ENCODE results near the gene F10.
A peak's percentile ranks its signal among the peaks of the same experiment; 100 is the strongest.

F10 gene

DNA sequence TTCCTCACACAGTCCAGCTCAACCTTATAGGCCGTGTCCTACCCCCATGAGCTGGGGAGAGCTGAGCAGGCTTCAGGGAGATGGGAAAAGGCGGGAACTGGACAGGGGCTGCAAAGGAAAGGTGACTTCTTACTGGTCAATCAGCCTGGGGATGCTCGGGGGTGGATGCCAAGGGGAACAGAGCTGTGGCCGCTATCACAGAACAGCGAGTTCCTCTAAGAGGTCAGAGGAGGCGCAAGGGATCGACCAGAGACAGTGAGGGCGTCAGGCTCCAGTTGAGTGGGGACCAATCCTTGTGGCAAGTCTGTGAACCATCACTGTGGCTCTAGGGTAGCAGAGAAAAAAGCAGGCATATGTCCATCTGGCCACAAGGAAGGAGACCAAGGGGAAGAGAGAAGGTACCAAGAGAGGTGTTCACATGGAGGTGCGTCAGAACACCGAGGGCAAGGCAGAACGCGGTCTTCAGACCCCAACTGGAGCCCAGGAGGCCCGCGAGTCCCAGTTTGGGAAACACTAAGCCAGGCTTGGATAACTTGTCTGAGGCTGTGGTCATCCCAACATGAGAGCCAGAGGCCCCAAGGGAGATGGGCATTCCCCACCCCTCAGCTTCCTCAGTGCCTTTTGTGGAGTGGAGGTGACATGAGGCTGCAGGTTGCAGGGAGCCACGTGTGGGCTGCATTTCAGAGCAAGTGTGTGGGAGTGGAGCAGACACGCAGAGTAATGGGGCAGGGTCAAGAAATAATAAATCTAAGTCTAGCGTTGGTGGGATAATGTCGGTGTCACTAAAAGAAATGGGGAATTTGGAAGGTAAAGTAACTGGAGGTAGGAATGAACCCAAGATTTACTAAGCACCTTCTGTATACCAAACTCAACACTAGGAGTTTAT lies 3.9 kb downstream of the F10 start:
- Histone ChIP-seq H3K18ac (ENCODE audit: low read depth in 1 of 2, low read length in 2 of 2) (no peak overlapping the region), H3K4ac (ENCODE audit: low read depth in 1 of 2, low read length in 2 of 2) (no peak overlapping the region), H3K4me3 (ENCODE audit: insufficient read depth in 1 of 2, low read depth in 1 of 2, low read length in 2 of 2) (no peak overlapping the region), H2AFZ (ENCODE audit: low read depth, low read length) (no peak overlapping the region), H3K27ac (ENCODE audit: low read length, poor library complexity, severe bottlenecking) (no peak overlapping the region), H2BK120ac (ENCODE audit: low read depth, low read length) (no peak overlapping the region), H3K36me3 (ENCODE audit: control insufficient read depth in 1 of 2, insufficient read depth in 2 of 2, low read depth in 1 of 2, low read length in 2 of 2) (peaks cover 0 to 8% of the 10 kb centered on the region in 2 experiments), H2BK12ac (ENCODE audit: low read length in 2 of 2) (no peak overlapping the region), H3K23ac (ENCODE audit: low read length in 2 of 2) (no peak overlapping the region), H4K8ac (ENCODE audit: low read length) (no peak overlapping the region), H3K79me1 (replicated peaks; ENCODE audit: low read length, poor library complexity, severe bottlenecking) (no peaks in the 10 kb centered on the region), H3K9me3 (ENCODE audit: control insufficient read depth, low read length) (no peaks in the 10 kb centered on the region), H3K4me1 (ENCODE audit: control insufficient read depth, insufficient read depth, low read depth, low read length) (peaks cover 9% of the 10 kb centered on the region), H4K91ac (ENCODE audit: low read length) (no peak overlapping the region), H3K27me3 (ENCODE audit: control insufficient read depth in 1 of 2, insufficient read depth in 1 of 2, low read length in 2 of 2) (peaks cover 12 to 21% of the 10 kb centered on the region in 2 experiments), H2BK5ac (ENCODE audit: low read depth, low read length, poor library complexity, severe bottlenecking) (no peak overlapping the region), H3K4me2 (ENCODE audit: low read length, poor library complexity, severe bottlenecking) (no peak overlapping the region), H3K9ac (ENCODE audit: low read length) (no peak overlapping the region), H2AK5ac (ENCODE audit: low read length, severe bottlenecking) (no peak overlapping the region), H2BK15ac (ENCODE audit: low read depth, poor library complexity, severe bottlenecking) (no peak overlapping the region), H3K14ac (ENCODE audit: low read length in 2 of 2) (no peak overlapping the region)
- no peak for DNase-seq
- 86% methylated on average over 16 of the region's 18 CpGs for WGBS

DNA sequence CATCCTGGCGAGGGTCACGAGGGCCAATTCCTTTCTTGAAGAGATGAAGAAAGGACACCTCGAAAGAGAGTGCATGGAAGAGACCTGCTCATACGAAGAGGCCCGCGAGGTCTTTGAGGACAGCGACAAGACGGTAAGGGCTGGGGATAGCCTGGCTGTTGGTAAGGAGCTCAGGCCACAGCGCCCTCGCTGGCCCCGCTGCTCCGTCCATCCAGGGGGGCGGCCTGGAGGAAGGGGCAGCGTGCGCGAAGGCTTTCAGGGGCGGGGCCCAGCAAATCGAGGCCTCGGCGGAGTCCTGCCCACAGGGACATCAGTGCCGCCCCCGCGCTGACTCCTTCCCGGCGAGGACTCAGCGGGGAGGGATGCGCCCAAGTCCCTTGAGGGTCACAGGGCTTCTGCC lies 6.9 kb downstream of the F10 start:
- H2BK15ac ChIP-seq (ENCODE audit: low read depth, poor library complexity, severe bottlenecking), result no peak overlapping the region
- no peak overlapping the region for H2AFZ ChIP-seq (ENCODE audit: low read depth, low read length)
- H3K9me3 ChIP-seq (ENCODE audit: control insufficient read depth, low read length), result no peaks in the 10 kb centered on the region
- no peak overlapping the region for H3K4me3 ChIP-seq (ENCODE audit: insufficient read depth in 1 of 2, low read depth in 1 of 2, low read length in 2 of 2)
- H3K27ac ChIP-seq (ENCODE audit: low read length, poor library complexity, severe bottlenecking), result no peak overlapping the region
- H3K9ac ChIP-seq (ENCODE audit: low read length), result no peak overlapping the region
- H3K4me1 ChIP-seq (ENCODE audit: control insufficient read depth, insufficient read depth, low read depth, low read length), result no peaks in the 10 kb centered on the region
- H3K4me2 ChIP-seq (ENCODE audit: low read length, poor library complexity, severe bottlenecking), result no peak overlapping the region
- no peak overlapping the region for H4K8ac ChIP-seq (ENCODE audit: low read length)
- peak overlapping the region in 1 of 2 experiments; percentile 41 for H3K14ac ChIP-seq (ENCODE audit: low read length in 2 of 2)
- H3K4ac ChIP-seq (ENCODE audit: low read depth in 1 of 2, low read length in 2 of 2), result no peak overlapping the region
- peaks cover 7 to 24% of the 10 kb centered on the region in 2 experiments for H3K27me3 ChIP-seq (ENCODE audit: control insufficient read depth in 1 of 2, insufficient read depth in 1 of 2, low read length in 2 of 2)
- H3K79me1 ChIP-seq (replicated peaks; ENCODE audit: low read length, poor library complexity, severe bottlenecking), result no peaks in the 10 kb centered on the region
- no peak overlapping the region for H3K23ac ChIP-seq (ENCODE audit: low read length in 2 of 2)
- H3K18ac ChIP-seq (ENCODE audit: low read depth in 1 of 2, low read length in 2 of 2), result no peak overlapping the region
- no peak for DNase-seq
- no peak overlapping the region for H2BK5ac ChIP-seq (ENCODE audit: low read depth, low read length, poor library complexity, severe bottlenecking)
- H2BK12ac ChIP-seq (ENCODE audit: low read length in 2 of 2), result no peak overlapping the region
- 79% methylated on average over 25 of the region's 27 CpGs for WGBS
- H4K91ac ChIP-seq (ENCODE audit: low read length), result no peak overlapping the region
- H2AK5ac ChIP-seq (ENCODE audit: low read length, severe bottlenecking), result no peak overlapping the region
- H3K36me3 ChIP-seq (ENCODE audit: control insufficient read depth in 1 of 2, insufficient read depth in 2 of 2, low read depth in 1 of 2, low read length in 2 of 2), result peaks cover 0 to 8% of the 10 kb centered on the region in 2 experiments
- H2BK120ac ChIP-seq (ENCODE audit: low read depth, low read length), result no peak overlapping the region

DNA sequence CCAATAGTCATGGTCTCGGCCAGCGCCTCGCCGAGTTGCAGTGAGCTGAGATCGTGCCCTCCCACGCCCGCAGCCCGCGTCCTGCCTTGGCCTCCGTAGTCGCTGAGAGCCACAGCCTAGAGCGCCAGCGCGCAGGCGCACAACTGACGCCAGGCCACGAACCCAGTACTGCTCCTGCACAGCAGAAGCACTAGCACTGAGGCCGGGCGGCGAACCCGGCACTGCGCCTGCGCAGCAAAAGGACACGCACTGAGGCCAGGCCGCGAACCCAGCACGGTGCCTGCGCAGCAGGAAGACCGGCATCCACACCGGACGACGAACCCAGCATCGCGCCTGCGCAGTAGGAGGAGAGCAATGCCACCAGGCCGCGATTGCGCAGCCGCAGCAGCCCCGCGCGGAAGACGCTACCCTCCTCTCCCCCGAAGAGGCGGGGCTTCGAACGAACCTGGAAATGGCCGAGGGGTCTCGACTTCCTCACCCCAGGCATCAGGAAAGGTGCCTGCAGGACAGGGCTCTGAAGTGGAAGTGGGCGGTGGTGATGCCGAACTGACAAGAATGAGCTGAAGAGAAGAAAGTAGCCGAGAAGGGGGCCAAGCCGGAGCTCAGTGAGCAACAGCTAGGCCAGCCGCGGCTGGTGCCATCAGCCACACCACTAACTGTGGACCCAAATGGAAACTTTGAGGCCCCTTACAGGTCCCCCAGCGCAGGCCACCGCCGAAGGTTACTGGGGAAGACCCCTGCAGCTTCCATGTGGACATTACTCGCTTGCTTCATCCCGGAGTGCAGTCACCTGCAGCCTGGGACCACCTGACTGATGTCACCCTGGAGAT lies 7.5 kb downstream of the F10 start:
- H3K4me2 ChIP-seq (ENCODE audit: low read length, poor library complexity, severe bottlenecking), result no peak overlapping the region
- no peak overlapping the region for H3K18ac ChIP-seq (ENCODE audit: low read depth in 1 of 2, low read length in 2 of 2)
- no peak overlapping the region for H4K91ac ChIP-seq (ENCODE audit: low read length)
- H3K23ac ChIP-seq (ENCODE audit: low read length in 2 of 2), result no peak overlapping the region
- no peaks in the 10 kb centered on the region for H3K9me3 ChIP-seq (ENCODE audit: control insufficient read depth, low read length)
- no peak overlapping the region for H3K4ac ChIP-seq (ENCODE audit: low read depth in 1 of 2, low read length in 2 of 2)
- H3K4me3 ChIP-seq (ENCODE audit: insufficient read depth in 1 of 2, low read depth in 1 of 2, low read length in 2 of 2), result peak overlapping the region in 1 of 2 experiments; percentile 20
- 96% methylated on average over 60 of the region's 60 CpGs for WGBS
- no peak overlapping the region for H2BK12ac ChIP-seq (ENCODE audit: low read length in 2 of 2)
- no peak overlapping the region for H2AFZ ChIP-seq (ENCODE audit: low read depth, low read length)
- H3K27ac ChIP-seq (ENCODE audit: low read length, poor library complexity, severe bottlenecking), result no peak overlapping the region
- H3K79me1 ChIP-seq (replicated peaks; ENCODE audit: low read length, poor library complexity, severe bottlenecking), result no peaks in the 10 kb centered on the region
- H2AK5ac ChIP-seq (ENCODE audit: low read length, severe bottlenecking), result no peak overlapping the region
- H2BK120ac ChIP-seq (ENCODE audit: low read depth, low read length), result no peak overlapping the region
- H3K36me3 ChIP-seq (ENCODE audit: control insufficient read depth in 1 of 2, insufficient read depth in 2 of 2, low read depth in 1 of 2, low read length in 2 of 2), result peaks cover 0 to 8% of the 10 kb centered on the region in 2 experiments
- no peak overlapping the region for H2BK5ac ChIP-seq (ENCODE audit: low read depth, low read length, poor library complexity, severe bottlenecking)
- H3K14ac ChIP-seq (ENCODE audit: low read length in 2 of 2), result no peak overlapping the region
- H3K4me1 ChIP-seq (ENCODE audit: control insufficient read depth, insufficient read depth, low read depth, low read length), result no peaks in the 10 kb centered on the region
- no peak overlapping the region for H3K9ac ChIP-seq (ENCODE audit: low read length)
- H2BK15ac ChIP-seq (ENCODE audit: low read depth, poor library complexity, severe bottlenecking), result no peak overlapping the region
- H3K27me3 ChIP-seq (ENCODE audit: control insufficient read depth in 1 of 2, insufficient read depth in 1 of 2, low read length in 2 of 2), result peaks cover 5 to 24% of the 10 kb centered on the region in 2 experiments
- DNase-seq, result no peak
- no peak overlapping the region for H4K8ac ChIP-seq (ENCODE audit: low read length)

DNA sequence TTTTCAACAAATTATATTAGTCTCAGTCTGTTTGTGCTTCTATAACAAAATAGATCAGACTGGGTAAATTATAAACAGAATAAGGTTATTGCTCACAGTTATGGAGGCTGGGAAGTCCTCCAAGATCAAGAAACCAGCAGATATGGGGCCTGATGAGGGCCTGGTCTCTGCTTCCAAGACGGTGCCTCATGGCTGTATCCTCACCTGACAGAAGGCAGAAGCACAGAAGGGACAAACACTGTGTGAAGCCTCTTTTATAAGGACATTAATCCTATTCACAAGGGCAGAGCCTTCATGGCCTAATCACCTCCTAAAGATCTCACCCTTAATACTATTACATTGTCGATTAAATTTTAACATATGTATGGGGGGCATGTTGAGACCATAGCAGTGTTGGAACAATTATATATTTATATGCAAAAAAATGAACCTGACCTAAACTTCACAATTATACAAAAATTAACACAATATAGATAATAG lies 12.7 kb downstream of the F10 start:
- DNase-seq, result no peak
- Histone ChIP-seq H3K27ac (ENCODE audit: low read length, poor library complexity, severe bottlenecking) (no peak overlapping the region), H4K91ac (ENCODE audit: low read length) (no peak overlapping the region), H3K4ac (ENCODE audit: low read depth in 1 of 2, low read length in 2 of 2) (no peak overlapping the region), H2AFZ (ENCODE audit: low read depth, low read length) (no peak overlapping the region), H3K18ac (ENCODE audit: low read depth in 1 of 2, low read length in 2 of 2) (no peak overlapping the region), H4K8ac (ENCODE audit: low read length) (no peak overlapping the region), H3K14ac (ENCODE audit: low read length in 2 of 2) (no peak overlapping the region), H3K4me3 (ENCODE audit: insufficient read depth in 1 of 2, low read depth in 1 of 2, low read length in 2 of 2) (no peak overlapping the region), H3K9me3 (ENCODE audit: control insufficient read depth, low read length) (no peaks in the 10 kb centered on the region), H3K79me1 (replicated peaks; ENCODE audit: low read length, poor library complexity, severe bottlenecking) (no peaks in the 10 kb centered on the region), H2BK5ac (ENCODE audit: low read depth, low read length, poor library complexity, severe bottlenecking) (peak overlapping the region; percentile 44), H2BK120ac (ENCODE audit: low read depth, low read length) (no peak overlapping the region), H2BK15ac (ENCODE audit: low read depth, poor library complexity, severe bottlenecking) (no peak overlapping the region), H3K4me1 (ENCODE audit: control insufficient read depth, insufficient read depth, low read depth, low read length) (no peaks in the 10 kb centered on the region), H2AK5ac (ENCODE audit: low read length, severe bottlenecking) (no peak overlapping the region), H3K4me2 (ENCODE audit: low read length, poor library complexity, severe bottlenecking) (no peak overlapping the region), H3K36me3 (ENCODE audit: control insufficient read depth in 1 of 2, insufficient read depth in 2 of 2, low read depth in 1 of 2, low read length in 2 of 2) (no peaks in the 10 kb centered on the region), H3K27me3 (ENCODE audit: control insufficient read depth in 1 of 2, insufficient read depth in 1 of 2, low read length in 2 of 2) (peaks cover 0 to 23% of the 10 kb centered on the region in 2 experiments), H2BK12ac (ENCODE audit: low read length in 2 of 2) (no peak overlapping the region), H3K9ac (ENCODE audit: low read length) (no peak overlapping the region), H3K23ac (ENCODE audit: low read length in 2 of 2) (no peak overlapping the region)
- 100% methylated on average over 1 of the region's 2 CpGs for WGBS

Measured in mesenchymal stem cell (in vitro differentiated cells and primary cell).